SK-N-SH treated with all-trans-retinoic acid at 6 μM for 48 hours (cell line): ENCODE data around the gene CMIP.

ENCODE experiments used
- ESRRG ChIP-seq: fragments of 250-450 bp; sonication (Bioruptor Pico); IDR thresholded peaks from 2 replicates; pipeline ENCODE4 v1.6.1; 2021; ENCODE audit warnings: mild to moderate bottlenecking
- SNAI2 ChIP-seq: fragments of 250-450 bp; sonication (Bioruptor Pico); IDR thresholded peaks from 2 replicates; pipeline ENCODE4 v1.5.0; 2020; ENCODE audit warnings: mild to moderate bottlenecking, moderate library complexity
- TOX ChIP-seq: fragments of 250-450 bp; sonication (Bioruptor Pico); IDR thresholded peaks from 2 replicates; pipeline ENCODE4 v1.8.0; 2021; ENCODE audit warnings: mild to moderate bottlenecking, moderate library complexity, borderline replicate concordance
- ZNF565 ChIP-seq: fragments of 450-650 bp; formaldehyde crosslinking; conservative IDR thresholded peaks from 2 replicates; pipeline ENCODE4 v1.5.0; 2020; ENCODE audit warnings: low read depth, mild to moderate bottlenecking, moderate library complexity
- ZNF8 ChIP-seq: fragments of 450-650 bp; formaldehyde crosslinking; IDR thresholded peaks from 2 replicates; pipeline ENCODE4 v1.5.0; 2020; ENCODE audit warnings: mild to moderate bottlenecking, moderate library complexity
- TF ChIP-seq, protein P1 (sequence below): fragments of 250-450 bp; sonication (Bioruptor Pico); IDR thresholded peaks from 2 replicates; pipeline ENCODE4 v1.8.0; 2020; ENCODE audit warnings: mild to moderate bottlenecking, moderate library complexity, borderline replicate concordance

DNA sequence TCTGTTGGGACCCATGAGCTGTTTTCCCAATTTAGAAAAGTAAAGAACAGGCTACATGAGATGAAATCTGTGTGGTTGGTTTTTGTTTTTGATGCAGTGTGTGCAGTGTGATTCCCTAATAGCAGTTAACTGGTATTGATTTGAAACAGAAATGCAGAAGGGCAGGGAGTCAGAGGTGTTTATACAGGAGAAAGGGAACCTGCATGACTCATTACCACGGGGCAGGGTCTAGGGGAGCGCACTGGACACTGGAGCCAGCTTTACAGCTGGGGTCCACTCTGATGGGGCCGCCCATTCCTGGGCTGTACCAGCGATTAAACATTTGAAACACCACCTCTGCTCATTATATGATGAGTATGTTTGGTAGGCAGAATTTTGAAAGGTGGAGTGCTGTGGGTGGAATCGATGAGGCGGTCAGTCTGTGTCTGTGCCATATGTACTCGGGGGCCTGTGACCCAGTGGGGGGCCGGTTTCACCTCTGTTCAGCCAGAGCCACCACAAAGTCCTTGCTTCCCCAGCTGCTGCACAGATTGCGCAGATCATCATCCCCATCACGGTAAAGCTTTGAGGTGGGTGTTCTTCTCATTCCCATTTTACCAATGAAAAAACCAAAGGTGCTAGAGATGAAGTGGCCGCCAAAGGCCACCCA is 142.5 kb downstream of the CMIP start:
- TF ChIP-seq TOX (CRISPR knock-in tag) (no peak), ESRRG (CRISPR knock-in tag) (no peak), SNAI2 (CRISPR knock-in tag) (no peak), ZNF565 (CRISPR knock-in tag) (no peak), ZNF8 (CRISPR knock-in tag) (no peak)
- TF ChIP-seq, protein P1, sequence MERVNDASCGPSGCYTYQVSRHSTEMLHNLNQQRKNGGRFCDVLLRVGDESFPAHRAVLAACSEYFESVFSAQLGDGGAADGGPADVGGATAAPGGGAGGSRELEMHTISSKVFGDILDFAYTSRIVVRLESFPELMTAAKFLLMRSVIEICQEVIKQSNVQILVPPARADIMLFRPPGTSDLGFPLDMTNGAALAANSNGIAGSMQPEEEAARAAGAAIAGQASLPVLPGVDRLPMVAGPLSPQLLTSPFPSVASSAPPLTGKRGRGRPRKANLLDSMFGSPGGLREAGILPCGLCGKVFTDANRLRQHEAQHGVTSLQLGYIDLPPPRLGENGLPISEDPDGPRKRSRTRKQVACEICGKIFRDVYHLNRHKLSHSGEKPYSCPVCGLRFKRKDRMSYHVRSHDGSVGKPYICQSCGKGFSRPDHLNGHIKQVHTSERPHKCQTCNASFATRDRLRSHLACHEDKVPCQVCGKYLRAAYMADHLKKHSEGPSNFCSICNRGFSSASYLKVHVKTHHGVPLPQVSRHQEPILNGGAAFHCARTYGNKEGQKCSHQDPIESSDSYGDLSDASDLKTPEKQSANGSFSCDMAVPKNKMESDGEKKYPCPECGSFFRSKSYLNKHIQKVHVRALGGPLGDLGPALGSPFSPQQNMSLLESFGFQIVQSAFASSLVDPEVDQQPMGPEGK (CRISPR knock-in tag), result no peak
